ENCODE measurements around the gene TBCCD1. TPM values are rescaled to one million over a fixed set of nuclear protein-coding genes. Genes with fewer than 3 reads are reported as not detected.
"Not testable (repeated sequence)": the region's sequence is repeated elsewhere in the genome, so short reads cannot be mapped to it uniquely, and the experiment has no call there.

Gene TBCCD1
- total RNA-seq, 1 donor from 2014 or later, result 16.4 TPM

GRCh38 chr3:186538779-186539178 lies 28.4 kb downstream of the TBCCD1 start:
- H3K36me3 Mint-ChIP-seq (ENCODE audit: unreplicated experiment), result peaks cover 2% of the 10 kb centered on the region
- DNase-seq (ENCODE audit: extremely low spot score, unreplicated experiment), result no peak
- H3K4me3 Mint-ChIP-seq (ENCODE audit: unreplicated experiment), result no peak overlapping the region
- no peak for TF ChIP-seq CTCF (IDR thresholded peaks at IDR 0.05)
- no peak overlapping the region for H3K27ac Mint-ChIP-seq (ENCODE audit: unreplicated experiment)
- no peaks in the 10 kb centered on the region for H3K27me3 Mint-ChIP-seq (ENCODE audit: unreplicated experiment)
- no peaks in the 10 kb centered on the region for H3K9me3 Mint-ChIP-seq (ENCODE audit: unreplicated experiment)
- peaks cover 3% of the 10 kb centered on the region for H3K4me1 Mint-ChIP-seq (ENCODE audit: unreplicated experiment)

GRCh38 chr3:186536883-186537844 lies 30.0 kb downstream of the TBCCD1 start:
- Mint-ChIP-seq H3K27ac (ENCODE audit: unreplicated experiment) (no peak overlapping the region), H3K4me1 (ENCODE audit: unreplicated experiment) (peaks cover 3% of the 10 kb centered on the region), H3K9me3 (ENCODE audit: unreplicated experiment) (no peaks in the 10 kb centered on the region), H3K36me3 (ENCODE audit: unreplicated experiment) (peaks cover 2% of the 10 kb centered on the region), H3K27me3 (ENCODE audit: unreplicated experiment) (no peaks in the 10 kb centered on the region), H3K4me3 (ENCODE audit: unreplicated experiment) (no peak overlapping the region)
- TF ChIP-seq CTCF (IDR thresholded peaks at IDR 0.05), result no peak
- DNase-seq (ENCODE audit: extremely low spot score, unreplicated experiment), result no peak

GRCh38 chr3:186534113-186534669 lies 32.9 kb downstream of the TBCCD1 start:
- no peak overlapping the region for H3K4me3 Mint-ChIP-seq (ENCODE audit: unreplicated experiment)
- no peak for TF ChIP-seq CTCF (IDR thresholded peaks at IDR 0.05)
- peaks cover 3% of the 10 kb centered on the region for H3K9me3 Mint-ChIP-seq (ENCODE audit: unreplicated experiment)
- H3K36me3 Mint-ChIP-seq (ENCODE audit: unreplicated experiment), result peaks cover 2% of the 10 kb centered on the region
- H3K4me1 Mint-ChIP-seq (ENCODE audit: unreplicated experiment), result no peaks in the 10 kb centered on the region
- no peak overlapping the region for H3K27ac Mint-ChIP-seq (ENCODE audit: unreplicated experiment)
- no peaks in the 10 kb centered on the region for H3K27me3 Mint-ChIP-seq (ENCODE audit: unreplicated experiment)
- DNase-seq (ENCODE audit: extremely low spot score, unreplicated experiment), result no peak

- no peak for TF ChIP-seq CTCF (IDR thresholded peaks at IDR 0.05)
- Mint-ChIP-seq H3K27ac (ENCODE audit: unreplicated experiment) (no peak overlapping the region), H3K4me3 (ENCODE audit: unreplicated experiment) (no peak overlapping the region), H3K27me3 (ENCODE audit: unreplicated experiment) (peaks cover 3% of the 10 kb centered on the region), H3K36me3 (ENCODE audit: unreplicated experiment) (no peaks in the 10 kb centered on the region), H3K9me3 (ENCODE audit: unreplicated experiment) (peaks cover 3% of the 10 kb centered on the region), H3K4me1 (ENCODE audit: unreplicated experiment) (no peaks in the 10 kb centered on the region)
- no peak for DNase-seq (ENCODE audit: extremely low spot score, unreplicated experiment)
Observed at GRCh38 chr3:186532598-186533072, 34.5 kb downstream of the TBCCD1 start.

- H3K27ac Mint-ChIP-seq (ENCODE audit: unreplicated experiment); H3K4me1 Mint-ChIP-seq (ENCODE audit: unreplicated experiment); H3K4me3 Mint-ChIP-seq (ENCODE audit: unreplicated experiment); DNase-seq (ENCODE audit: extremely low spot score, unreplicated experiment); H3K9me3 Mint-ChIP-seq (ENCODE audit: unreplicated experiment); H3K36me3 Mint-ChIP-seq (ENCODE audit: unreplicated experiment); H3K27me3 Mint-ChIP-seq (ENCODE audit: unreplicated experiment): not testable (repeated sequence)
Observed at GRCh38 chr3:186531694-186532093, 35.4 kb downstream of the TBCCD1 start.
